ENCODE measurements around the gene TTN.

- TF ChIP-seq CTCF (IDR thresholded peaks at IDR 0.05; ENCODE audit: low read length) (no peak), EZH2 (optimal IDR thresholded peaks at IDR 0.05; ENCODE audit: low read depth, low read length) (no peak)
Measured at GRCh38 chr2:178828486-178828881, 21.3 kb upstream of the TTN start.
